Spleen (tissue), 11 donors: ENCODE data around the gene EYA2. TPM values are rescaled to one million over a fixed set of nuclear protein-coding genes. Genes with fewer than 3 reads are reported as not detected.

Source experiments
- DNase-seq: peaks from one replicate; pipeline ENCODE4 v3.0.0-alpha.2; 2020
- H3K27ac ChIP-seq, 8 donors: fragments of 200-600 bp; sonication (generic) in 7 of 8; 1 replicate in 4 of 8; 2 replicates in 4 of 8; pipeline versions ENCODE4 v1.5.0 to v1.8.0; 2016 to 2021; ENCODE audit warnings: inconsistent platforms in 4 of 8, mild to moderate bottlenecking in 4 of 8, moderate library complexity in 1 of 8
- H3K27me3 ChIP-seq, 7 donors: fragments of 200-600 bp; sonication (generic) in 6 of 7; replicated peaks in 1 of 7; 1 replicate in 4 of 7; 2 replicates in 3 of 7; pipeline versions ENCODE4 v1.5.0 to v1.8.0; 2016 to 2021; ENCODE audit warnings: inconsistent platforms in 3 of 7, mild to moderate bottlenecking in 1 of 7
- H3K36me3 ChIP-seq, 6 donors: fragments of 200-600 bp; sonication (generic) in 5 of 6; 1 replicate in 4 of 6; 2 replicates in 2 of 6; pipeline versions ENCODE4 v1.5.0 to v1.8.0; 2016 to 2021; ENCODE audit warnings: inconsistent platforms in 2 of 6
- H3K4me1 ChIP-seq, 6 donors: fragments of 200-600 bp; sonication (generic) in 5 of 6; 1 replicate in 3 of 6; 2 replicates in 3 of 6; pipeline versions ENCODE4 v1.5.0 to v1.8.0; 2016 to 2021; ENCODE audit warnings: inconsistent platforms in 3 of 6
- H3K4me3 ChIP-seq, 8 donors: fragments of 200-600 bp; sonication (generic) in 7 of 8; 1 replicate in 4 of 8; 2 replicates in 4 of 8; pipeline versions ENCODE4 v1.5.0 to v1.8.0; 2016 to 2021; ENCODE audit warnings: inconsistent platforms in 4 of 8, mild to moderate bottlenecking in 4 of 8, moderate library complexity in 2 of 8
- H3K9me3 ChIP-seq, 8 donors: fragments of 200-600 bp; sonication (generic) in 7 of 8; 1 replicate in 4 of 8; 2 replicates in 4 of 8; pipeline versions ENCODE4 v1.5.0 to v1.8.0; 2016 to 2021; ENCODE audit warnings: inconsistent platforms in 4 of 8
- CTCF ChIP-seq, 11 experiments: fragments of 200-600 bp in 7 of 11; fragments of 450-650 bp in 4 of 11; sonication (generic) in 4 of 11; IDR thresholded peaks in 8 of 11; conservative IDR thresholded peaks in 3 of 11; 1 replicate in 7 of 11; 2 replicates in 4 of 11; pipeline versions ENCODE4 v1.4.0 to v1.8.0; 2016 to 2021; ENCODE audit warnings: antibody characterized with exemption in 11 of 11, inconsistent platforms in 4 of 11, mild to moderate bottlenecking in 1 of 11
- POLR2A ChIP-seq, 3 donors: fragments of 450-650 bp; IDR thresholded peaks; one replicate each; pipeline ENCODE4 v1.5.1; 2017; ENCODE audit warnings: antibody characterized with exemption in 3 of 3, mild to moderate bottlenecking in 1 of 3
- POLR2AphosphoS5 ChIP-seq, 3 donors: sonication (generic); formaldehyde crosslinking; IDR thresholded peaks; one replicate each; pipeline ENCODE4 v1.5.1; 2017; ENCODE audit warnings: antibody characterized with exemption in 3 of 3
- WGBS, 5 donors: extraction: QIAGEN DNeasy Blood & Tissue Kit in 3 of 5; methylation state at CpG; one replicate each; pipeline versions ENCODE4 v1.1.5 to v1.1.7; 2013 to 2018; 5-methylcytosine and 5-hydroxymethylcytosine counted together
- intact Hi-C: fragments of 100-400 bp; cut with DNase I; formaldehyde crosslinking; loops from one replicate; pipeline ENCODE4 v1.15.0; 2023; ENCODE audit warnings: low total_unique reads
- polyA plus RNA-seq, 3 donors: library from polyadenylated mRNA; stranded (reverse); fragments of 200-250 nt; gene quantifications; one replicate each; pipeline ENCODE4 v1.2.1, GENCODE V29; 2013
- total RNA-seq, 7 donors: library from RNA; depleted of rRNA in 3 of 7; stranded (reverse); fragments of >200 nt in 3 of 7; fragmentation: NEBNext Ultra II Directional in 4 of 7; extraction: Animal tissue kit (Norgen Biotek cat#: 25700) in 4 of 7; gene quantifications; one replicate each; pipeline versions ENCODE4 v1.1.0 to v1.2.1, GENCODE V29; 2016 to 2021
- donor health status: healthy with polysubstance abuse.
- donor health status: DM: no; HTN: no; CAD: no; lungs with moderate emphysema.
- donor health status: DM: no; HTN: no; CAD: no.
- donor health status: Bipolar disorder and iron deficiency.
- donor health status: healthy.
- donor health status: DM: no; HTN: no; CAD: no.
- donor health status: DM: yes; HTN: yes; CAD: no.

Gene EYA2
- total and polyA plus RNA-seq, 10 donors, result 0.26 to 0.76 (median 0.51) TPM; not detected in 1

DNA sequence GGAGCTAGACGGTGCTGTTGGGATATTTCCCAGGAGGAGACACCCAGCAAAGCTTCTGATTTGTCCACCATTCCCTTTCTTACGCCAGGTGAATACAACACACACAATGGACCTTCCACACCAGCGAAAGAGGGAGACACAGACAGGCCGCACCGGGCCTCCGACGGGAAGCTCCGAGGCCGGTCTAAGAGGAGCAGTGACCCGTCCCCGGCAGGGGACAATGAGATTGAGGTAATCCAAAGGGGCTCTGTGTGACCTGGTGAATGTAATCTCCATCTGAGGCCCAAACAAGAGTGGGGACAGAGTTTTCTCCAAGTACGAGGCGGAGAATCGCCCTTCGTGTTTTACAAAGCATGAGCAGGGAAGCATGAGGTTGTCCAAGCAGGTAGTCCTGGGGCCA, 194.5 kb downstream of the EYA2 start:
- Histone ChIP-seq H3K9me3 (peaks cover 0 to 16% (median 0%) of the 10 kb centered on the region in 8 donors), H3K27me3 (peaks cover 0 to 14% (median 0%) of the 10 kb centered on the region in 7 donors), H3K36me3 (no peaks in the 10 kb centered on the region), H3K27ac (no peak overlapping the region), H3K4me3 (no peak overlapping the region), H3K4me1 (no peaks in the 10 kb centered on the region)
- TF ChIP-seq CTCF (IDR thresholded peaks at IDR 0.05 in 8 of 11, conservative IDR thresholded peaks at IDR 0.05 in 3 of 11), result no peak
- no peak for TF ChIP-seq POLR2AphosphoS5 (IDR thresholded peaks at IDR 0.05)
- TF ChIP-seq POLR2A (IDR thresholded peaks at IDR 0.05), result no peak
- 87 to 93% (median 90%) methylated on average over 15 of the region's 15 CpGs for WGBS, 5 donors
- intact Hi-C loops, result no loop called here
- DNase-seq, result no peak

DNA sequence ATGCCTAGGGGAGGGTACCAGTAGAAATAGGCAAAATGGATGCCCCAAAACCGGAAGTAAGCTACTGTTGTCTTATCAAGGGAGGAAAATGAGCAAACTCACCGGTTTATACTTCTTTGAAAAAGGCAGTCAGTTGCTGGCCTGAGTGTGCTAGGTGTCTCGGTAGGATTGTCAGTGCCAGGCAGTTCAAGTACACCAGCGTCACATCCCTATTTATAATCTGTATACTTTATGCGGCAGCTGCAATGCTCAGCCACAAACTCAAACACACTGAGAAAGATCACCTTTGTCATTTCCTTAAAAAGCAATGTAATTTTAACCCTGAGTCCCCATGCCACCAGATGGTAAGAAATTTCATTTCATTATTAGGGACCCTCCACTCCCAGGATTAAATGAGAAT, 196.2 kb downstream of the EYA2 start:
- DNase-seq, result no peak
- Histone ChIP-seq H3K36me3 (no peaks in the 10 kb centered on the region), H3K9me3 (peaks cover 0 to 26% (median 10%) of the 10 kb centered on the region in 8 donors), H3K4me1 (no peaks in the 10 kb centered on the region), H3K27me3 (peaks cover 0 to 14% (median 0%) of the 10 kb centered on the region in 7 donors), H3K4me3 (no peak overlapping the region), H3K27ac (no peak overlapping the region)
- 76 to 90% (median 82%) methylated on average over 5 of the region's 5 CpGs for WGBS, 5 donors
- TF ChIP-seq POLR2A (IDR thresholded peaks at IDR 0.05) (no peak), POLR2AphosphoS5 (IDR thresholded peaks at IDR 0.05) (no peak), CTCF (IDR thresholded peaks at IDR 0.05 in 8 of 11, conservative IDR thresholded peaks at IDR 0.05 in 3 of 11) (no peak)
- intact Hi-C loops, result no loop called here

DNA sequence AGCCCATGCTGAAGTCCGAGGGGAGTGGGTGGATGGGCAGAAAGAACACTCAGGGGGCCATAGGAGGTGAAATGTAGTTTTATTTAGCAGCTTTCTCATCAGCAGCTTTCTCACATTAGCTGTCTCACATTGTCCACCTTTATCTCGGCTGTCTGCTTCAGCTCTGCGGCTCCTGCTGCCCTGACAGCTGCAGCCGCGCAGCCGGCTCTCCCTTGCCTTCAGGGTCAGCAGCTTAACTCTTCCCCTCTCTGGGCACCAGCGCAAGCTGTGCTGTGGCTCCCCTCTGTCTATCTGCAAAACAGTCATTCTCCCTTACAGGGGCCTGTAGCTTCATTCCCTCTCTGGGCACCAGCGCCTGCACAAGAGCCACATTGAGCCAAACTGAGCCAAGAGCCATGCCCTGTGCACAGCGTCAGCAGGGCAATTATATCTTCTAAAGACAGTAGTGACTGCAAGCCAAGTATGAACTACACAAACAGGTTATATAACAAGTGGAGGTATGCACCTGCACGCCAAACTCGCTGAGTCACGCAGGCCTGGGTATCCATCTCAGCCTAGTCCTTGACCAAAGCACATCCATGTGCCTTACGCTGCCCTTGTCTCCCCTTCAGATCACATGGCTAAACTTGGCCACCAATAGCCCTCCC, 198.8 kb downstream of the EYA2 start:
- Histone ChIP-seq H3K27ac (no peak overlapping the region), H3K36me3 (no peaks in the 10 kb centered on the region), H3K4me1 (no peaks in the 10 kb centered on the region), H3K4me3 (no peak overlapping the region), H3K27me3 (peaks cover 0 to 18% (median 0%) of the 10 kb centered on the region in 7 donors), H3K9me3 (peaks cover 0 to 28% (median 15%) of the 10 kb centered on the region in 8 donors)
- DNase-seq, result no peak
- intact Hi-C loops, result no loop called here
- TF ChIP-seq POLR2AphosphoS5 (IDR thresholded peaks at IDR 0.05) (no peak), CTCF (IDR thresholded peaks at IDR 0.05 in 8 of 11, conservative IDR thresholded peaks at IDR 0.05 in 3 of 11) (no peak)
- 81 to 87% (median 84%) methylated on average over 13 of the region's 13 CpGs for WGBS, 5 donors

- no peaks in the 10 kb centered on the region for H3K36me3 ChIP-seq
- H3K27me3 ChIP-seq, result peaks cover 0 to 23% (median 0%) of the 10 kb centered on the region in 7 donors
- peaks cover 0 to 34% (median 15%) of the 10 kb centered on the region in 8 donors for H3K9me3 ChIP-seq
- DNase-seq, result no peak
- intact Hi-C loops, result no loop called here
- no peak overlapping the region for H3K27ac ChIP-seq
- no peak overlapping the region for H3K4me3 ChIP-seq
- TF ChIP-seq CTCF (IDR thresholded peaks at IDR 0.05 in 8 of 11, conservative IDR thresholded peaks at IDR 0.05 in 3 of 11) (no peak), POLR2AphosphoS5 (IDR thresholded peaks at IDR 0.05) (no peak), POLR2A (IDR thresholded peaks at IDR 0.05) (no peak)
- no peaks in the 10 kb centered on the region for H3K4me1 ChIP-seq
- 46 to 63% (median 57%) methylated on average over 1 of the region's 1 CpG for WGBS, 5 donors
These were observed 201.0 kb downstream of the EYA2 start for GRCh38 chr20:47095690-47096089.
